Body of pancreas (tissue), 4 donors: ENCODE data around the gene DCAF7. TPM values are rescaled to one million over a fixed set of nuclear protein-coding genes. Genes with fewer than 3 reads are reported as not detected.

ENCODE experiments used
- ATAC-seq: fragments of 150-250 bp; one replicate; pipeline ENCODE4 v1.9.1; 2016
- DNase-seq, 4 donors: peaks; one replicate each; pipeline ENCODE4 v3.0.0-alpha.2; 2019
- H3K27ac ChIP-seq, 4 donors: fragments of 200-600 bp; sonication (generic); 1 replicate in 3 of 4; 2 replicates in 1 of 4; pipeline versions ENCODE4 v1.5.1 to v1.6.1; 2016 to 2019; ENCODE audit warnings: mild to moderate bottlenecking in 1 of 4, mixed read lengths in 1 of 4, moderate library complexity in 1 of 4
- H3K27me3 ChIP-seq, 2 donors: fragments of 200-600 bp; sonication (generic); one replicate each; pipeline ENCODE4 v1.6.0; 2016; ENCODE audit warnings: mild to moderate bottlenecking in 1 of 2
- H3K36me3 ChIP-seq, 2 donors: fragments of 200-600 bp; sonication (generic); replicated peaks in 1 of 2; 2 replicates each; pipeline ENCODE4 v1.5.1; 2016; ENCODE audit warnings: low read depth in 2 of 2; ENCODE audit not compliant: insufficient read depth in 1 of 2
- H3K4me1 ChIP-seq: fragments of 200-600 bp; sonication (generic); one replicate; pipeline ENCODE4 v1.6.0; 2016
- H3K4me3 ChIP-seq, 2 donors: fragments of 200-600 bp; sonication (generic); 1 replicate in 1 of 2; 2 replicates in 1 of 2; pipeline ENCODE4 v1.5.1; 2016 to 2019
- H3K9me3 ChIP-seq, 3 donors: fragments of 200-600 bp; sonication (generic); 1 replicate in 2 of 3; 2 replicates in 1 of 3; pipeline ENCODE4 v1.5.1; 2016
- POLR2A ChIP-seq, 3 donors: fragments of 450-650 bp; IDR thresholded peaks; one replicate each; pipeline ENCODE4 v1.6.1; 2016; ENCODE audit warnings: antibody characterized with exemption in 3 of 3, mild to moderate bottlenecking in 2 of 3
- WGBS, 2 donors: methylation state at CpG; one replicate each; pipeline ENCODE4 v1.1.5; 2017; 5-methylcytosine and 5-hydroxymethylcytosine counted together
- intact Hi-C: fragments of 100-400 bp; cut with DNase I; formaldehyde crosslinking; loops from one replicate; pipeline ENCODE4 v1.15.1; 2023
- total RNA-seq, 2 donors: library from RNA; depleted of rRNA; stranded (reverse); fragments of >200 nt; gene quantifications; one replicate each; pipeline ENCODE4 v1.1.0, GENCODE V29; 2016
- TF ChIP-seq, protein P1 (sequence below), 7 experiments: fragments of 450-650 bp in 4 of 7; fragments of 200-600 bp in 3 of 7; sonication (generic) in 3 of 7; IDR thresholded peaks; one replicate each; pipeline ENCODE4 v1.5.1; 2016 to 2019; ENCODE audit warnings: antibody characterized with exemption in 7 of 7

Gene DCAF7
- total RNA-seq, 2 donors from 2014 or later = 16.8 to 16.9 TPM

DNA sequence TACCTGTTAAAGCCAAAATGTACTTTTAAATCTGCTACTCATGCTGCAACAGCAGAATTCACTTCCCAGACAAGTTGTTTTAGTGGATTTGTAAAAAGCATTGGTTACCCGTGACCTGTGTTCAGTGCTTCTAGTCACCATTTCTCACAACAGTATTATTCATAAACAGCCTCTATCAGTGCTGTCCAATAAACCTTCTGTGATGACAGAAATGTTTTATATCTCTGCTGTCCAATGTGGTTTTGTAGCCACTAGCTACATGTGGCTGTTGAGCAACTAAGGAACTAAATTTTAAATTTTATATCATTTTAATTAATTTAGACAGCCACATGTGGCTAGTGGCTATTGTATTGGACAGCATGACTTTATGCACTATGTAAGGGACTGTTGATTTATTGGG, 84.5 kb downstream of the DCAF7 start:
- intact Hi-C loops = no loop called here
- peak overlapping the region in 3 of 4 donors; percentile 13 to 55 (median 39) for H3K27ac ChIP-seq
- 80 to 83% methylated on average over 1 of the region's 1 CpG for WGBS, 2 donors

DNA sequence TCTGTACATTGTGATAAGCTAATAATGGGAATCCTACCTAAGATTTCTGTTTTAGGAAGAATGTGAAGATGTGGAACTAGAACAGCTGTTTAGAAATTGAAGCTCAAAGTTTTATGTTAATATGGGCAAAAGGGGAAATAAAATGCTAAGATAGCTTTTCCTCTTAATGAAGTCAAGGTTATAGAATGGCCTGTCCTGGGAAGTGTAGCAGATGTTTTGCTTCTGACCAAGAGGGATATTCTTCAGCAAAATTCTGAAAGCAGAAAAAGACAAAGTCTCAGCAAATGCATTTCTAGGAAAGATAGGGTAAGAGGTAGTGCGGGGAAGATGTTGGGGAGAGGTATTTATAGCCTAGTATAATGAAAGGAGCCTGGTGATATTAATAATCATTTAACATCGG, 85.0 kb downstream of the DCAF7 start:
- peak overlapping the region in 3 of 4 donors; percentile 13 to 55 (median 39) for H3K27ac ChIP-seq
- H3K27me3 ChIP-seq = no peaks in the 10 kb centered on the region
- intact Hi-C loops = no loop called here
- DNase-seq = no peak
- no peak overlapping the region for H3K4me3 ChIP-seq
- 41 to 47% methylated on average over 2 of the region's 2 CpGs for WGBS, 2 donors
- H3K9me3 ChIP-seq = no peaks in the 10 kb centered on the region
- H3K36me3 ChIP-seq = peaks cover 0 to 4% of the 10 kb centered on the region in 2 donors
- H3K4me1 ChIP-seq = peaks cover 38% of the 10 kb centered on the region
- no peak for ATAC-seq
- TF ChIP-seq, protein P1, sequence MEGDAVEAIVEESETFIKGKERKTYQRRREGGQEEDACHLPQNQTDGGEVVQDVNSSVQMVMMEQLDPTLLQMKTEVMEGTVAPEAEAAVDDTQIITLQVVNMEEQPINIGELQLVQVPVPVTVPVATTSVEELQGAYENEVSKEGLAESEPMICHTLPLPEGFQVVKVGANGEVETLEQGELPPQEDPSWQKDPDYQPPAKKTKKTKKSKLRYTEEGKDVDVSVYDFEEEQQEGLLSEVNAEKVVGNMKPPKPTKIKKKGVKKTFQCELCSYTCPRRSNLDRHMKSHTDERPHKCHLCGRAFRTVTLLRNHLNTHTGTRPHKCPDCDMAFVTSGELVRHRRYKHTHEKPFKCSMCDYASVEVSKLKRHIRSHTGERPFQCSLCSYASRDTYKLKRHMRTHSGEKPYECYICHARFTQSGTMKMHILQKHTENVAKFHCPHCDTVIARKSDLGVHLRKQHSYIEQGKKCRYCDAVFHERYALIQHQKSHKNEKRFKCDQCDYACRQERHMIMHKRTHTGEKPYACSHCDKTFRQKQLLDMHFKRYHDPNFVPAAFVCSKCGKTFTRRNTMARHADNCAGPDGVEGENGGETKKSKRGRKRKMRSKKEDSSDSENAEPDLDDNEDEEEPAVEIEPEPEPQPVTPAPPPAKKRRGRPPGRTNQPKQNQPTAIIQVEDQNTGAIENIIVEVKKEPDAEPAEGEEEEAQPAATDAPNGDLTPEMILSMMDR (IDR thresholded peaks at IDR 0.05) = no peak
- TF ChIP-seq POLR2A (IDR thresholded peaks at IDR 0.05) = no peak

More for the DNA sequence above, 84.5 kb downstream of the DCAF7 start:
- Histone ChIP-seq H3K27me3 (no peaks in the 10 kb centered on the region), H3K4me1 (peaks cover 39% of the 10 kb centered on the region), H3K9me3 (no peaks in the 10 kb centered on the region), H3K36me3 (peaks cover 0 to 4% of the 10 kb centered on the region in 2 donors), H3K4me3 (no peak overlapping the region)
- ATAC-seq (no peak), DNase-seq (no peak)
- TF ChIP-seq, protein P1 (IDR thresholded peaks at IDR 0.05) = no peak
- no peak for TF ChIP-seq POLR2A (IDR thresholded peaks at IDR 0.05)

DNA sequence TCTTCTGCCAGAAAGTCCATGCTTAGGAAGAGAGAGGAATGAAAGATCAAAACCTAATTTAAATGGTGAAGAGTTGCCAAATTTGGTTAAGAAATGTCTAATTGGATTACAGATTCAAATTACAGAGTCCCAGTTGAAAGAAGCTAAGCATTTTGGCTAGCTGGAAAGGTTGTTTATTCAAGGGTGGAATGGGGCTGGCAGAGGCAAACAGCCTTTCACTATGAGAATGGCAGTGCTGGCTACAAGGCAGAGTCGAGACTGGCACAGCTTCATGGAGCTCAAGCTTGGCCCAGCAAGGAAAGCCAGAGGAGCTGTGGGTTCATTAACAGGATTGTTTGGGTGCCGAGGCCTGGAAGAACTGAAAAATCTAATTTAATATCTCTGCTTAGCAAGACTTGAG, 85.5 kb downstream of the DCAF7 start:
- intact Hi-C loops = no loop called here
- TF ChIP-seq POLR2A (IDR thresholded peaks at IDR 0.05) = no peak
- TF ChIP-seq, protein P1 (IDR thresholded peaks at IDR 0.05) = no peak
- Histone ChIP-seq H3K27me3 (no peaks in the 10 kb centered on the region), H3K4me1 (peaks cover 38% of the 10 kb centered on the region), H3K4me3 (no peak overlapping the region), H3K36me3 (peaks cover 0 to 4% of the 10 kb centered on the region in 2 donors), H3K27ac (peak overlapping the region in 2 of 4 donors; percentile 39 to 55), H3K9me3 (no peaks in the 10 kb centered on the region)
- ATAC-seq (no peak), DNase-seq (peak in 2 of 4 donors; percentile 28 to 52)
- 66 to 68% methylated on average over 2 of the region's 2 CpGs for WGBS, 2 donors

DNA sequence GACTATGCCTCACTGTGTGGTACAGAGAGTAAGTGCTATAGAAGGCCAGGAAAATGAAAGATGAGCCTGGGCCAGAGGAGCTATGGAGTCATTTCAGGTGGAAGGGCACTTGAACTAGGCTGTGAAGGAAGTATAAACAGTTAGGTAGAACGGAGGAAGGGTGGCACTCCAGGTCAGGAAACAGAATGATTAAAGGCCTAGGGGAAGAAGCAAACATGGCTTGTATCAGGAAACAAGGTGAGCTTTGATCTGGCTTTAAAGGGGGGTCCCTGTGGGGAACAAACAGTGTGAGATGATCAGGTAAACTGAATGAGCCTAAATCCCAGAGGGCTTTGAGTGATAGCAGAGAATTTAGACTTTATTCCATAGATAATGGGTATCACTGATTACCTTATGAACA, 88.8 kb downstream of the DCAF7 start:
- Histone ChIP-seq H3K9me3 (no peaks in the 10 kb centered on the region), H3K27ac (no peak overlapping the region), H3K36me3 (peaks cover 0 to 4% of the 10 kb centered on the region in 2 donors), H3K27me3 (no peaks in the 10 kb centered on the region), H3K4me1 (peaks cover 21% of the 10 kb centered on the region), H3K4me3 (no peak overlapping the region)
- 70 to 72% methylated on average over 1 of the region's 1 CpG for WGBS, 2 donors
- intact Hi-C loops = no loop called here
- DNase-seq (no peak), ATAC-seq (no peak)
- TF ChIP-seq, protein P1 (IDR thresholded peaks at IDR 0.05) = no peak
- TF ChIP-seq POLR2A (IDR thresholded peaks at IDR 0.05) = no peak

DNA sequence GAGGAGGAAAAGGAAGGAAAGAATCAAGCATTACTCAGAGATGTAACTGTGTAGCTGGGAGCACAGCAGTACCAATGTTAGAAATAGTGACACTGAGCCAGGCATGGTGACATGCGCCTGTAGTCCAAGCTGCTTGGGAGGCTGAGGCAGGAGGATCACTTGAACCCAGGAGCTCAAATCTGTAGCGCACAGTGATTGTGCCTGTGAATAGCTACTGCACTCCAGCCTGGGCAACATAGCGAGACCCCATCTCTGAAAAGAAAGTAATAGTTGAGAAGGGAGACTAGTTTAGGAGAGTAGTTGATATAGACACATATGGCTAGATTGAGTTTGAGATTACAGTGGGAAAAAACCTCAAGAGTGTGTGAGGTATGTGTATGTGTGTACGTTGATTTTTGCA, 89.8 kb downstream of the DCAF7 start:
- no peaks in the 10 kb centered on the region for H3K9me3 ChIP-seq
- H3K27ac ChIP-seq = no peak overlapping the region
- no peak for DNase-seq
- H3K4me3 ChIP-seq = no peak overlapping the region
- H3K27me3 ChIP-seq = no peaks in the 10 kb centered on the region
- TF ChIP-seq, protein P1 (IDR thresholded peaks at IDR 0.05) = no peak
- TF ChIP-seq POLR2A (IDR thresholded peaks at IDR 0.05) = no peak
- intact Hi-C loops = no loop called here
- peaks cover 14% of the 10 kb centered on the region for H3K4me1 ChIP-seq
- no peak for ATAC-seq
- WGBS, 2 donors = 90 to 92% methylated on average over 4 of the region's 4 CpGs
- peaks cover 0 to 4% of the 10 kb centered on the region in 2 donors for H3K36me3 ChIP-seq
